ENCODE data around the gene EIF4E2. TPM values are rescaled to one million over a fixed set of nuclear protein-coding genes. Genes with fewer than 3 reads are reported as not detected.

The EIF4E2 gene
- total RNA-seq, 1 experiment from 2014 or later, result 97.8 TPM

DNA sequence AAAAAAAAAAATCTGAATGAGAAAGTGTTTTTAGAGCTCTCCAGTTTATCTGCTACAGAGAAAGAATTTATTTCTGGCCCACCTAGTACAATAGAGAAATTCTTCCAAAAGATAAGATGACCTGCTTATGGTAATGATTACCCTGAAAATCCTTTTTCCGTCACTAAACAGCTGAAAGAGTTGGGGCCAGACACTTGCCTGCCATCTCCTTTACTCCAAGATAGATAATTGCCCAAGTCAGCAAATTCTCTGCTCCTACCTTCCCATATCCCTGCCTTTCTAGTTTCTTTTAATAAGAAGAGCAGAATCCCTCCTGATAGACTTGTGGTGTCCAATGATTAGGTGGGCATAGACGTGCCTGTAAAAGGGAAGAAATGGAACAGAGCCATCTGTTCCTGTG, 28.1 kb downstream of the EIF4E2 start:
- ChIA-PET POLR2A (no interaction called here), CTCF (interaction anchor here (1.0 to 1.3 kb wide), 2 partner anchors 8 to 16 kb away, joined by 3 read pairs; no protein-coding TSS in a partner anchor)
- Mint-ChIP-seq H3K36me3 (peaks cover 34% of the 10 kb centered on the region), H3K27ac (no peak overlapping the region), H3K27me3 (ENCODE audit: low read depth) (no peaks in the 10 kb centered on the region), H3K4me1 (no peaks in the 10 kb centered on the region), H3K4me3 (no peak overlapping the region), H3K9me3 (no peaks in the 10 kb centered on the region)
- DNase-seq (ENCODE audit: low spot score) (no peak), ATAC-seq (no peak)
- TF ChIP-seq AFF4 (CRISPR knock-in tag; IDR thresholded peaks at IDR 0.05; ENCODE audit: borderline replicate concordance) (no peak), IRF2 (CRISPR knock-in tag; IDR thresholded peaks at IDR 0.05; ENCODE audit: borderline replicate concordance, low read depth) (no peak), GABPB1 (CRISPR knock-in tag; IDR thresholded peaks at IDR 0.05) (no peak), GRHL2 (CRISPR knock-in tag; IDR thresholded peaks at IDR 0.05; ENCODE audit: insufficient replicate concordance, severe bottlenecking) (no peak), CREB1 (CRISPR knock-in tag; IDR thresholded peaks at IDR 0.05) (no peak), IRF1 (CRISPR knock-in tag; IDR thresholded peaks at IDR 0.05) (no peak), TP53 (CRISPR knock-in tag; IDR thresholded peaks at IDR 0.05) (no peak), ZNF219 (CRISPR knock-in tag; IDR thresholded peaks at IDR 0.05; ENCODE audit: borderline replicate concordance) (no peak)
- TF ChIP-seq, protein P1, sequence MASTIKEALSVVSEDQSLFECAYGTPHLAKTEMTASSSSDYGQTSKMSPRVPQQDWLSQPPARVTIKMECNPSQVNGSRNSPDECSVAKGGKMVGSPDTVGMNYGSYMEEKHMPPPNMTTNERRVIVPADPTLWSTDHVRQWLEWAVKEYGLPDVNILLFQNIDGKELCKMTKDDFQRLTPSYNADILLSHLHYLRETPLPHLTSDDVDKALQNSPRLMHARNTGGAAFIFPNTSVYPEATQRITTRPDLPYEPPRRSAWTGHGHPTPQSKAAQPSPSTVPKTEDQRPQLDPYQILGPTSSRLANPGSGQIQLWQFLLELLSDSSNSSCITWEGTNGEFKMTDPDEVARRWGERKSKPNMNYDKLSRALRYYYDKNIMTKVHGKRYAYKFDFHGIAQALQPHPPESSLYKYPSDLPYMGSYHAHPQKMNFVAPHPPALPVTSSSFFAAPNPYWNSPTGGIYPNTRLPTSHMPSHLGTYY (CRISPR knock-in tag; IDR thresholded peaks at IDR 0.05), result no peak
- TF ChIP-seq, protein P2, sequence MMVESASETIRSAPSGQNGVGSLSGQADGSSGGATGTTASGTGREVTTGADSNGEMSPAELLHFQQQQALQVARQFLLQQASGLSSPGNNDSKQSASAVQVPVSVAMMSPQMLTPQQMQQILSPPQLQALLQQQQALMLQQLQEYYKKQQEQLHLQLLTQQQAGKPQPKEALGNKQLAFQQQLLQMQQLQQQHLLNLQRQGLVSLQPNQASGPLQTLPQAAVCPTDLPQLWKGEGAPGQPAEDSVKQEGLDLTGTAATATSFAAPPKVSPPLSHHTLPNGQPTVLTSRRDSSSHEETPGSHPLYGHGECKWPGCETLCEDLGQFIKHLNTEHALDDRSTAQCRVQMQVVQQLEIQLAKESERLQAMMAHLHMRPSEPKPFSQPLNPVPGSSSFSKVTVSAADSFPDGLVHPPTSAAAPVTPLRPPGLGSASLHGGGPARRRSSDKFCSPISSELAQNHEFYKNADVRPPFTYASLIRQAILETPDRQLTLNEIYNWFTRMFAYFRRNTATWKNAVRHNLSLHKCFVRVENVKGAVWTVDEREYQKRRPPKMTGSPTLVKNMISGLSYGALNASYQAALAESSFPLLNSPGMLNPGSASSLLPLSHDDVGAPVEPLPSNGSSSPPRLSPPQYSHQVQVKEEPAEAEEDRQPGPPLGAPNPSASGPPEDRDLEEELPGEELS (CRISPR knock-in tag; IDR thresholded peaks at IDR 0.05), result no peak

GRCh38 chr2:232580648-232580981, 30.1 kb downstream of the EIF4E2 start:
- no peaks in the 10 kb centered on the region for H3K9me3 Mint-ChIP-seq
- no peak for ATAC-seq
- CTCF ChIA-PET, result no interaction called here
- no peak overlapping the region for H3K4me3 Mint-ChIP-seq
- no peaks in the 10 kb centered on the region for H3K4me1 Mint-ChIP-seq
- no peak for DNase-seq (ENCODE audit: low spot score)
- POLR2A ChIA-PET, result no interaction called here
- no peaks in the 10 kb centered on the region for H3K27me3 Mint-ChIP-seq (ENCODE audit: low read depth)
- H3K27ac Mint-ChIP-seq, result no peak overlapping the region
- H3K36me3 Mint-ChIP-seq, result peaks cover 23% of the 10 kb centered on the region
- TF ChIP-seq IRF2 (CRISPR knock-in tag; IDR thresholded peaks at IDR 0.05; ENCODE audit: borderline replicate concordance, low read depth) (no peak), GRHL2 (CRISPR knock-in tag; IDR thresholded peaks at IDR 0.05; ENCODE audit: insufficient replicate concordance, severe bottlenecking) (no peak), ZNF425 (CRISPR knock-in tag; conservative IDR thresholded peaks at IDR 0.05) (no peak), ZNF423 (CRISPR knock-in tag; IDR thresholded peaks at IDR 0.05) (no peak), CREM (CRISPR knock-in tag; IDR thresholded peaks at IDR 0.05) (no peak)
- TF ChIP-seq, protein P3, sequence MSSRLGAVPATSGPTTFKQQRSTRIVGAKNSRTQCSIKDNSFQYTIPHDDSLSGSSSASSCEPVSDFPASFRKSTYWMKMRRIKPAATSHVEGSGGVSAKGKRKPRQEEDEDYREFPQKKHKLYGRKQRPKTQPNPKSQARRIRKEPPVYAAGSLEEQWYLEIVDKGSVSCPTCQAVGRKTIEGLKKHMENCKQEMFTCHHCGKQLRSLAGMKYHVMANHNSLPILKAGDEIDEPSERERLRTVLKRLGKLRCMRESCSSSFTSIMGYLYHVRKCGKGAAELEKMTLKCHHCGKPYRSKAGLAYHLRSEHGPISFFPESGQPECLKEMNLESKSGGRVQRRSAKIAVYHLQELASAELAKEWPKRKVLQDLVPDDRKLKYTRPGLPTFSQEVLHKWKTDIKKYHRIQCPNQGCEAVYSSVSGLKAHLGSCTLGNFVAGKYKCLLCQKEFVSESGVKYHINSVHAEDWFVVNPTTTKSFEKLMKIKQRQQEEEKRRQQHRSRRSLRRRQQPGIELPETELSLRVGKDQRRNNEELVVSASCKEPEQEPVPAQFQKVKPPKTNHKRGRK (CRISPR knock-in tag; IDR thresholded peaks at IDR 0.05; ENCODE audit: borderline replicate concordance), result no peak
- TF ChIP-seq, protein P4, sequence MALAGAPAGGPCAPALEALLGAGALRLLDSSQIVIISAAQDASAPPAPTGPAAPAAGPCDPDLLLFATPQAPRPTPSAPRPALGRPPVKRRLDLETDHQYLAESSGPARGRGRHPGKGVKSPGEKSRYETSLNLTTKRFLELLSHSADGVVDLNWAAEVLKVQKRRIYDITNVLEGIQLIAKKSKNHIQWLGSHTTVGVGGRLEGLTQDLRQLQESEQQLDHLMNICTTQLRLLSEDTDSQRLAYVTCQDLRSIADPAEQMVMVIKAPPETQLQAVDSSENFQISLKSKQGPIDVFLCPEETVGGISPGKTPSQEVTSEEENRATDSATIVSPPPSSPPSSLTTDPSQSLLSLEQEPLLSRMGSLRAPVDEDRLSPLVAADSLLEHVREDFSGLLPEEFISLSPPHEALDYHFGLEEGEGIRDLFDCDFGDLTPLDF (CRISPR knock-in tag; IDR thresholded peaks at IDR 0.05), result no peak
- TF ChIP-seq, protein P5, sequence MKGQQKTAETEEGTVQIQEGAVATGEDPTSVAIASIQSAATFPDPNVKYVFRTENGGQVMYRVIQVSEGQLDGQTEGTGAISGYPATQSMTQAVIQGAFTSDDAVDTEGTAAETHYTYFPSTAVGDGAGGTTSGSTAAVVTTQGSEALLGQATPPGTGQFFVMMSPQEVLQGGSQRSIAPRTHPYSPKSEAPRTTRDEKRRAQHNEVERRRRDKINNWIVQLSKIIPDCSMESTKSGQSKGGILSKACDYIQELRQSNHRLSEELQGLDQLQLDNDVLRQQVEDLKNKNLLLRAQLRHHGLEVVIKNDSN (CRISPR knock-in tag; IDR thresholded peaks at IDR 0.05), result no peak
- TF ChIP-seq, protein P6, sequence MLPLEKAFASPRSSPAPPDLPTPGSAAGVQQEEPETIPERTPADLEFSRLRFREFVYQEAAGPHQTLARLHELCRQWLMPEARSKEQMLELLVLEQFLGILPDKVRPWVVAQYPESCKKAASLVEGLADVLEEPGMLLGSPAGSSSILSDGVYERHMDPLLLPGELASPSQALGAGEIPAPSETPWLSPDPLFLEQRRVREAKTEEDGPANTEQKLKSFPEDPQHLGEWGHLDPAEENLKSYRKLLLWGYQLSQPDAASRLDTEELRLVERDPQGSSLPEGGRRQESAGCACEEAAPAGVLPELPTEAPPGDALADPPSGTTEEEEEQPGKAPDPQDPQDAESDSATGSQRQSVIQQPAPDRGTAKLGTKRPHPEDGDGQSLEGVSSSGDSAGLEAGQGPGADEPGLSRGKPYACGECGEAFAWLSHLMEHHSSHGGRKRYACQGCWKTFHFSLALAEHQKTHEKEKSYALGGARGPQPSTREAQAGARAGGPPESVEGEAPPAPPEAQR (CRISPR knock-in tag; IDR thresholded peaks at IDR 0.05), result no peak

All from WTC11 (cell line).